GM21515 (cell line): ENCODE measurements around the gene USP13.
"Not testable (repeated sequence)": the region's sequence is repeated elsewhere in the genome, so short reads cannot be mapped to it uniquely, and the experiment has no call there.

ENCODE experiments used
- ATAC-seq: cut with Tn5 transposase; IDR thresholded peaks from one replicate; pipeline ENCODE4 v1.9.1; 2021; ENCODE audit not compliant: unreplicated experiment

The USP13 gene

GRCh38 chr3:179658606-179659005 lies 5.8 kb downstream of the USP13 start:
- no peak for ATAC-seq

GRCh38 chr3:179660872-179661271 lies 8.0 kb downstream of the USP13 start:
- ATAC-seq = no peak

DNA sequence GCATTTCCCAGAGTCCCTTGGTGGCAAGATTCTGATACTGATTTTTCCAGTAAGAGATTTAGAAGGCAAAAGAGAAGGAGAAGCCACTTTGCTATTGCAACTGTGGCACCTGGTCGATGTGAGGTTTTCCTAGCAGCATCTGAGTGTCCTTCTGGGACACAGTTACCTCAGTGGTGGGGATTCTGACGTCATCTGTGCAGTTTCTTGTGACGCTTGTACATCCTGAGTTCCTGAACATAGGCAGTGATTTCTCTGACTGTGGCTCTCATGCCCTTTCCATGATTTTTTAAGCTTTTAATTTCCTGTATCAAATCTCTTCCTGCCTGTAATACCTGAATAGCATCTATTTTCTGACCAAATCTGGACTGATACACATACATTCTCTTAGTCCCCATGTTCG lies 8.9 kb downstream of the USP13 start:
- no peak for ATAC-seq

DNA sequence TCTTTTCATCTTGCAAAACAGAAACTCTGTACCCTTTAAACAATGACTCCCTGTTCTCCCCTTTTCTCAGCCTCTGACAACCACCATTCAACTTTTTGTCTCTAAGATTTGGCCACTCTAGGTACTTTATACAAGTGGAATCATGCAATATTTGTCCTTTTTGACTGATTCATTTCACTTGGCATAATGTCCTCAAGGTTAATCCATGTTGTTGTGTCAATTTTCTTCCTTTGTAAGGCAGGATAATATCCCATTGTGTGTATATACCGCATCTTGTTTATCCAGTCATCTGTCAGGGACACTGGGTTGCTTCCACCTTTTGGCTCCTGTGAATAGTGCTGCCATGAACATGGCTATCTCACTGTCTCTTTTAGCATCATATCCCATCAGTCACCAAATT lies 10.3 kb downstream of the USP13 start:
- no peak for ATAC-seq

- ATAC-seq = no peak
These were observed 13.2 kb downstream of the USP13 start for GRCh38 chr3:179666030-179666429.

- ATAC-seq = no peak
These were observed 13.7 kb downstream of the USP13 start for GRCh38 chr3:179666436-179667035.

DNA sequence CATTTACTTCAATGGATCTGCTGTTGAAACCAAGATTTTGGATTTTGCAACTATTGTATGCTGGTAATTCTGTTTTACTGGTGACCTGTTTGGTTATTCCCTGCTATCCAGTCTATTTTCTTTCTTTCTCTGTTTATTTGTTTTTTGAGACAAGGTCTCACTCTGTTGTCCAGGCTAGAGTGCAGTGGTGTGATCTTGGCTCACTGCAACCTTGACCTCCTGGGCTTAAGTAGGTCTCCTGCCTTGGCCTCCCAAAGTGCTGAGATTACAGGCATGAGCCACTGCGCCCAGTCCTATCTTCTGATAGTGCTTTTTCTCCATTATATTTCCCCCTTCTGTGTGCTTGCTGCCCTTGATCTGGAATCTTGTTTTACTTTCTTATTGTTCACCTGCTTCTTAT lies 15.6 kb downstream of the USP13 start:
- no peak for ATAC-seq

GRCh38 chr3:179670311-179670710 lies 17.5 kb downstream of the USP13 start:
- no peak for ATAC-seq

GRCh38 chr3:179671309-179671708 lies 18.5 kb downstream of the USP13 start:
- ATAC-seq = no peak

DNA sequence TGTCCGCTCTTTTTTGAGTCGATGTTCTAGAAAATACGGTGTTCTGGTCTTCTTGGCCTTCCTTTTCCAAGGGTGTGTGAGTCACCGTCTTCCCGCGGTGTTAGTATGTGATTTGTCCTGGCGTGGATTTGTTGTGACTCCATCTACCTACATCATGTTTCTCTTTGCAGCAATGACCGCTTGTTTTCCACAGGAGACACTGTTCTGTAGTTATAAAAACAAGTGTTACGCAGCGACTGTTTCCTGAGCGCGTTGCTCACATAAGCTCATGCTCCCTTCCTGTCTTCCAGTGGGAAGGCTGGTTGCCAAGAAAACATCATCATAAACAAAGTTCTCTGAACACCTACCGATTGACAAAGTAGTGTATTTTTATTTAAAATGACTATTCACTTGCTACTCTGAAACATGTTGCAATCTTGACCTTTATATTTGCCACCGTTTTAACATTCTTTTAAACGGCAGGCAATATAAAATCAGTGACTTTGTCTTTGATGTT lies 19.0 kb downstream of the USP13 start:
- ATAC-seq = no peak

DNA sequence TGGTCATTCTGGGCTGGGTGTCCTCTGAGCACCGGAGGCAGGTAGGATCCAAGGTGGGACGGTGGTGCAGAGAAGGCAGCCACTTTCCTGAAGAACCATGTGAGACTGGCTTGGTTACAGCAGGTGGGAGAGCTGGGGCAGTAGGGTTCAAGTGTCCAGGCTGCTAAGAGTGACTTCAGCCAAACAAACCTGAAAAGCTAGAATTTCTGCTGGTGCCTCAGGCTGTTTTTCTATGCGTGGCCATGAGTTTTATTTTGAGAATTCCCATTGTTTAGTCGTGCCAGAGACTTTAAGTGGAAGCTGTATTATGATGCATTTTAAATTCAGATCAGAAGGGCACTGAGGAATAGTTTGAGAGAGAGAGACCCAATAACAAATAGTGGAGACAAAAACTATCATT lies 20.1 kb downstream of the USP13 start:
- ATAC-seq = no peak

DNA sequence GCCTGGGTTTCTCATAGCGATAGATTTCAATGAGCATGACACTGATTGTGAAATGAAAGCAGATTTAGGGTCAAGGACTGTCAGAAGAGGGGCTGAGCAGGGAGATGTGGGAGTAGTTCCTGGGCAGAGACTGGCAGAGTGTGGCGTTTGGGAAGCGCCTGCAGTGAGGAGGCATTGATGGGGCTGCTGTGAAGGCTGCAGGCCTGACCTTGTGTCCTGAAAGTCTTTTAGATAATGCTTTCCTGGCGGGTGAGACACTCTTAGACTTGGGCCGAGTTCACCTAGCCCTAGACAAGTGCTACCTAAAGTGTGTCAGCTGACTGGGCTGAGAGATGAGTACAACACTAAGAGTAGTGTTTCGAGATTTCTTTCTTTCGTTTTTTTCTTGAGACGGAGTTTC lies 20.7 kb downstream of the USP13 start:
- ATAC-seq = no peak

DNA sequence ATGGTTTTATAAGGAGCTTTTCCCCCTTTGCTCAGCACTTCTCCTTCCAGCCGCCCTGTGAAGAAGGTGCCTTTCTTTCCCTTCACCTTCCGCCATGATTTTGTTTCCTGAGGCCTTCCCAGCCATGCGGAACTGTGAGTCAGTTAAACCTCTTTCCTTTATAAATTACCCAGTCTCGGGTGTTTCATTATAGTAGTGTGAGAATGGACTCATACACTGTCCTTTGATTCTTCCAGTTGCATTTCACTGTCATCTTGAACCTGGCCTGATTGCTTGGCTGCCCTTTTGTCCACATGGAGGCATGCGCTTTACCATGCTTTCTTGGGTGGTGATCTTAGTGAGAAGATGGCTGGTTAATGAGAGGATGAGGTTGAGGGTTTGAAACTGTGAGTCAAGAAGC lies 23.2 kb downstream of the USP13 start:
- ATAC-seq = no peak

- no peak for ATAC-seq
These were observed 25.0 kb downstream of the USP13 start for GRCh38 chr3:179677884-179678283.

DNA sequence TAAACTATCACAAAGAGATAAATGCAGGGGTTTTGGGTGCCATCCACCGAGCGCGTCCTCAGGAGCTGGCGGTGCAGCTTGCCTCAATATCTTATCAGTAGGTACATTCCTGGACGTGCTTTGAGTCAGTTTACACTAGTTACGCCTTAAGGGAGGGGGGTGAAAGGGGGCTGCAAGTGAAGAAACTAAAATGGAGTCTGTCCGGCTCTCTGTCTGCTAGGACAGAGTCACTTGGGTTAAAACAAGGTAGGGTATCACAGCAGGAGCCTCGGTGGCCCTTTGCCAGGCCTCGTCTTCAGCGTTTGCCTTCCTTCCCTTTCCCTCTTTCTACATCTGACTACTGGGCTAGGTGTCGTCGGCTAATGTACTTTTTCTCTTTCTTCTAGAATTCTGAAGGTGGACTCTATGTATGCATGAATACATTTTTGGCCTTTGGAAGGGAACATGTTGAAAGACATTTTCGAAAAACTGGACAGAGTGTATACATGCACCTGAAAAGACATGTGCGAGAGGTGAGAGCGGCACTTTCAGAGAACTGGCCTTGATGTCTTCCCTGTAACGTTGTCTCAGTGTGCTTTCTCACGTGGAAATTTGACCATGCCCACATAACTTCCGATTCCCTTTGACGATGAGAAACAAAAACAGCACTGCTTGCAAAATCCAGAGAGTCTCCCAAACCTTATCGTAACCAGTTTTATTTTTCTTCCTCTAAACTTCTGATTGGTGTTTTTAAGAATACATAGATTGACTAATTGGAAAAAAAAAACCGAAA lies 28.8 kb downstream of the USP13 start:
- ATAC-seq = no peak

DNA sequence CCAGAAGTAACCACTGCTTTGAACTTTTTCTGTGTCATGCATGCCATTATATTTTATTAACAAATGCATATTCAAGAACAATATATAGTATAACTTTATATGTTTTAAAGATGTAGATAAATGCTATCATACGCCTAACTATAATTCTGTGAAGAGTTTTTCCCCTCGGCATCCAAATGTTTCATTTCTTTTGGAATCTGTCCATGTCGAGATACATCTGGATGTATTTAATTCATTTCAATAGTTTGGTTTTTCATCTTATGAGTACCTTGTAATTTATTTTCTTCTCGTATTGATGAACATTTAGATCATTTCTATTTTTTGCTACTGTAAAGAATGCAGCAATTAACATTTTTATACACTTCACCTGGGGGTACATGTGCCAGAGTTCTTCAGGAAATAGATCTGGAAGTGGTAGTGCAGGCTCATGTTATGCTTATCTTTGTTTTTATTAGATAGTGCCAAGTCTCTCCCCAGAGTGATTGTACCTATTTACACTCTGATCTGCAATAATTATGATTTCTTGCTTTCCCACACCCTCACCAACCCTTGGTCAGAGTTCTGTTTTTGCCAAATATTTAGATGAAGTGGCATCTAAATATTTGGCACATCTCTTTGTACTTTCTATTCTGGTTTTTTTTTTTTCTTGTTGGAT lies 29.7 kb downstream of the USP13 start:
- no peak for ATAC-seq

DNA sequence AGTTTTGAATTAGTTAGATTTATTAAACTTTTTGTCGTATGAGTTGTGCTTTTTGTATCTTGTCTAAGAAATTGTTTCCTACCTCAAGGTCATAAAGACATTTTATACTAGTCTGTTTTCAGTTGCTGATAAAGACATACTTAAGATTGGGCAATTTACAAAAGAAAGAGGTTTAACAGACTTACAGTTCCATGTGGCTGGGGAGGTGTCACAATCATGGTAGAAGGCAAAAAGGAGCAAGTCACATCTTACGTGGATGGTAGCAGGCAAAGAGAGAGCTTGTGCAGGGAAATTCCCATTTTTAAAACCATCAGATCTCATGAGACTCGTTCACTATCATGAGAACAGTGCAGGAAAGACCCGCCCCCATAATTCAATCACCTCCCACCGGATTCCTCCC lies 30.4 kb downstream of the USP13 start:
- ATAC-seq = not testable (repeated sequence)

DNA sequence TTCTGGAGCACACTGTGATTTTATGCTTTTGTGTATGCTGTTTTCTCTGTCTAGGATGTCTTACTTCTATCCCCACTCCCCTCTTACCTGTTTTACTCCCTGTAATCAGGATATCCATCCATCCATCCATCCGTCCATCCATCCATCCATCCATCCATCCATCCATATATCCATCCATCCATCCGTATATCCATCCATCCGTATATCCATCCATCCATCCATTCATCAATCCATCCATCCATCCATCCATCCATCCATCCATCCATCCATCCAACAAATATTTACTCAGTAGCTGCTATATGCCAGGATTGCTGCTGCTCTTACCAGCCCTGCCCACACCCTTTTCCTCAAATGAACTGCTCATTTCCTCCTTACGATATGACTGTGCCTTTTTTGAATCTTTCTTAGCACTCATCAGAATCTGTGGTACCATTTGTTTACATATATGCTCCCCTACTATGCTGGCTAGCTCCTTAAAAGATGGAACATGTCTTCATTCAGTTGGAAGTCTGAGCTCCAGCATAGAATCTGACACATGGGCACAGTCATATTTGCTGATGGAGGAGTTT lies 35.2 kb downstream of the USP13 start:
- no peak for ATAC-seq

- no peak for ATAC-seq
These were observed 36.0 kb downstream of the USP13 start for GRCh38 chr3:179688850-179689249.

DNA sequence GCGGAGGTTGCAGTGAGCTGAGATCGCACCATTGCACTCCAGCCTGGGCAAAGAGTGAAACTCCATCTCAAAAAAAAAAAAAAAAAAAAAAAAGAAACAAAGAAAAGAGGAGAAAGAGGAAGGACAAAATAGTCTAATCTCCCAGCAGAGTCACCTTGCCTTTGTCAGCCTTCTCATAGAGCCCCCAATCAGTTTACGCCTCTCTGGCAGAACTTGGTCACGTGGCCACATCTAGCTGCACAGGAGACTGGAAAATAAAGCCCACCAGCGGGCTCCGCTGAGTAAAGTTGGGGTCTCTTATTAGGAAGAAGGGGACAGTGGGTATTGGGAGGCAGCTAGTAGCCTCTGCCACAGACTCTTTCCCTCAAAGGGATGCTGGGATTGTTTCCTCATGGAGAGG lies 41.9 kb downstream of the USP13 start:
- ATAC-seq = no peak

DNA sequence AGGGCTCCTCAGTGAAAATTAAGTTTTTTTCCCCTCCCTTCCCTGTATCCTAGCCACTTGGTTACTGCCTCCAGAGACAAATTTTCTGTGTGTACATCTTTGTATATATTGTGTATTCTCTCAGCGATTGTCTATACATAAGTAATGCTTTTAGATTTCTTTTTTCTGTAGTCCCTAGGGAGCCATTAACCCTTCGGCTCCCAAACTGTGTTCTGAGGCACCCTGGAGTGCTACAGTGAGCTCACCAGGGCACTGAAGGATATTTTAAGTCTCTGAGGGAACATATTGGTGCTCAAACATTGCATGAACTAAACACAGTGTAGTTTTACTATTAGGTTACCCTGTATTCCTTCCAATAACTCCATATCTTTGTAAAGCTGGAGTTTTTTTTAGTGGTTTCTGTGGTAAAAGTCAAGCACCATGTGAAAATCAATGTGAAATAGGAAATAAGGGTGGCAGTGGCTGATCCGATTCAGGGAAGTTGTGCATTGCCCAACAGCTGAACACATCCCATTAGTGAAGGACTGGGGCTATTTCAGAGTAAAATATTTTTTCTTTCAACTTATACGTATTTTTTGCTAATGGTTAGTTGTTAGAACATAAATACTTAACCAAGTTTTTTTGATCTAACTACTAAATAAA lies 43.0 kb downstream of the USP13 start:
- no peak for ATAC-seq
